ENCODE measurements around the gene TPBGL.
A peak's percentile ranks its signal among the peaks of the same experiment; 100 is the strongest.

Gene TPBGL, protein sequence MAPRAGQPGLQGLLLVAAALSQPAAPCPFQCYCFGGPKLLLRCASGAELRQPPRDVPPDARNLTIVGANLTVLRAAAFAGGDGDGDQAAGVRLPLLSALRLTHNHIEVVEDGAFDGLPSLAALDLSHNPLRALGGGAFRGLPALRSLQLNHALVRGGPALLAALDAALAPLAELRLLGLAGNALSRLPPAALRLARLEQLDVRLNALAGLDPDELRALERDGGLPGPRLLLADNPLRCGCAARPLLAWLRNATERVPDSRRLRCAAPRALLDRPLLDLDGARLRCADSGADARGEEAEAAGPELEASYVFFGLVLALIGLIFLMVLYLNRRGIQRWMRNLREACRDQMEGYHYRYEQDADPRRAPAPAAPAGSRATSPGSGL

DNA sequence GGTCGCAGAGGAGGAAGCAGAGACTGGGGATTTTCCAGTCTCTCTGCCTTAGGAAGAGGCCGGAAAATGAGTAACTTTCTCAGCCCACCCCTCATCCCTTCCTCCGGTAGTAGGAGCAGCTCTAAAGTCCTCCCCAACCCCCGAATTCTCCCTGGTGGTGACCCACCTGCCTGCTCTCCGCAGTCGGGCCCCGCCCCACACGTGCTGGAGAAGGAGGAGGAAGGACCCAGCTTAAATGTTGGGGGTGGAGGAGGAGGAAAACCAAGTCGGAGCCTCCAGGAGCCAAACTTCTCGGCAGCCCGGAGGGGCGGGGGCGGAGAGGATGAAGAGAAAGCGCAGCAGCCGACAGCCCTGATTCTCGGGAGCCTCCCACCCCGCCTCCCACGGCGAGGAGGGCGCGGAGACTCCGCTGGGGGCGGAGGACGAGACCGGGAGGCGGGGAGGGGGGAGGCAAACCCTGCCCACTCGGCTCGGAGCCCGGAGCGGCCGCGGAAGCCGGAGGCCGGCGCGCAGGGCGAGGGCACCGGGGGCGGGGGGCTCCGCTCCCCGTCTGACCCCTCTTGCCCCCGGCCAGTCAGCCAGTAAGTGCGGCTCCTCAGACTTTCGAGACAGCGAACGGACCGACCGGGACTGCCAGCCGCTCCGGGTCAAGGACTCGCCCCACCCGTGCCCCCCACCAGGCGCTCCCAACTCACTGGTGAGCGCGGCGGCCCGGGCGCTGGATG lies at the start of gene TPBGL:
TPBGL (plus strand) TSS at position 464 of the 725 bp plus-strand sequence. CDS start 276 bp downstream, outside the sequence.
- no peak for FAIRE-seq

GRCh38 chr11:75191330-75191717 lies 49.2 kb upstream of the TPBGL start:
- FAIRE-seq, result no peak

DNA sequence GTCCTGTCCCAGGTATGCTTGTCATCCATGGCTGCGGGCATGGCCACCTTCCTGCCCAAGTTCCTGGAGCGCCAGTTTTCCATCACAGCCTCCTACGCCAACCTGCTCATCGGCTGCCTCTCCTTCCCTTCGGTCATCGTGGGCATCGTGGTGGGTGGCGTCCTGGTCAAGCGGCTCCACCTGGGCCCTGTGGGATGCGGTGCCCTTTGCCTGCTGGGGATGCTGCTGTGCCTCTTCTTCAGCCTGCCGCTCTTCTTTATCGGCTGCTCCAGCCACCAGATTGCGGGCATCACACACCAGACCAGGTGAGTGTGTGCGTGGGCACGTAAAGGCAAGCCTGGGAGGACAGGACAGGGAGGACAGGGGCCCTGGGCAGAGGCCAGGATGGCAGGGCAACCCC lies 47.3 kb upstream of the TPBGL start:
- FAIRE-seq, result no peak

GRCh38 chr11:75193711-75194110 lies 46.9 kb upstream of the TPBGL start:
- no peak for FAIRE-seq

- no peak for FAIRE-seq
Observed at GRCh38 chr11:75194147-75194546, 46.4 kb upstream of the TPBGL start.

DNA sequence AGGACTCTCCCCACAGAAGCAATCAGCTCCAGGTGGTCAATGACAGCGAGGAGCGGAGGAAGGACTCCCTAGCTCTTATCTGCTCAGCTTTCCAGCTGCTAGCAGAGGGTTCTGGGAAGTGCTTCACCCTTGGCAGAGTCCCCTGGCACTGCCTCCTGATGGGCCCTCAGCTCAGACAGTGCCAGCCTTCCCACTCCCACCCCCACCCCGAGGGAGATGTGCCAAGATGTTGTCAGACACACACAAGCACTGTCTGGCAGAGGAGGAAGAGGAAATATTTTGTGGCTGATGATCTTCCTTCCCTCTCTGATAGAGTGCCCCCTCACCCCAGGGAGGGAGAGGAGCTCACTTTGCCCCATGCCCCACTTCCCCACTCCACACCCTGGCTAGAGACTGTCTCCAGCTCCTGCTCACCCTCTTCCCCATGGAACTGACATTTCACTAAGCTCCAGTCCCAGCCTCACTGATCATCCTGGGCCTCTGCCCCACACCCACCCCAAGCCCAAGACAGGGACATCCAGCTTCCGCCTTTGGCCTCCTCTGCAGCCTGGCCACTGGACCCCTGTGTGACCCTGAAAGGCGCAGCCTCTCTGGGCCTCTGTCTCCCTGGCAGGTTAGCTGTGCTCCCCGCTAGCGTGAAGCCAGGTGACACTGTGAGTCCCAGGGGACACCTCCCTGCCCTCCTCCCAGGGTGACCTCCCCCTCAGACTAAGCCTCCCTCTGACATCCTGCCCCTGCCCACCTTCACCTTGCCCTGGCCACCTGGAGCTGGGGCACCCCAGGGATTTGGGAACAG lies 45.2 kb upstream of the TPBGL start:
- no peak for FAIRE-seq

DNA sequence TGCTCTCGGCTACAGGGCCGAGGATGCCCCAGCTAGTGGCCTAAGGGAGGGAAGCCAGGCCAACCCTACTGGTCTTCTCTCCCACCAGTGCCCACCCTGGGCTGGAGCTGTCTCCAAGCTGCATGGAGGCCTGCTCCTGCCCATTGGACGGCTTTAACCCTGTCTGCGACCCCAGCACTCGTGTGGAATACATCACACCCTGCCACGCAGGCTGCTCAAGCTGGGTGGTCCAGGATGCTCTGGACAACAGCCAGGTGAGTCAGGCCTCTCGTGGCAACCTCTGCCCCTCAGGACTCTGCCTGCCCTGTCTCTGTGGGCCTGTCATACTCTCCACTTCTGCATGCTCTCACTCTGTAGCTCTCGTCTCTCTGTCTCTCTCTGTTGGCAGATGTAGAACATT lies 44.1 kb upstream of the TPBGL start:
- FAIRE-seq, result no peak

GRCh38 chr11:75197512-75198277 lies 42.9 kb upstream of the TPBGL start:
- FAIRE-seq, result no peak

- no peak for FAIRE-seq
Observed at GRCh38 chr11:75198278-75198973, 42.1 kb upstream of the TPBGL start.

DNA sequence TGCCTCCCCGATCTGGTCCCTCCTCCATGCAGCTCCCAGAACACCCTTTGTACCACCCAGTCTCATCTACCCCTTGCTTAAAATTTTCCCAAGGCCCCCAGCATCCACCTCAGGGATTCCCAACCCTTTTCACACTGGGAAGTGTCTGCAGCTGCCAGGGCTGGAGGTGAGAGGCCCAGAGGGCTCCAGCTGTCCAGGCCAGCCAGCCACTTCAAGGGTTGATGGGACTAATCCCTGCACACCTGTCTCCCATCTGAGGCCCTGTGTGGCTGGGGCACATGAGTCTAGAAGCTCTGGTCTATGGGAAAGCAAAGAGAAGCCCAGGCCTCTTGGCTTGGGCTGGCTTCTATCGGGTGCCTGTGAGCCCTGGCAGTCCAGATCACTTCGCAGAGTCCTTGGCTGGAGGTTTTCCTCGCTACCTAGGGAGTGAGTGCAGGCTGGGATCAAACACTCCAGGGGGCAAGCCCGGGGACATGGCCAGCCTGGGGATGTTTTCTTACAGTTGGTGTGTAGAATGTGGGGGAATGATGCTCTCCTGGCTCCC lies 41.1 kb upstream of the TPBGL start:
- FAIRE-seq, result no peak

DNA sequence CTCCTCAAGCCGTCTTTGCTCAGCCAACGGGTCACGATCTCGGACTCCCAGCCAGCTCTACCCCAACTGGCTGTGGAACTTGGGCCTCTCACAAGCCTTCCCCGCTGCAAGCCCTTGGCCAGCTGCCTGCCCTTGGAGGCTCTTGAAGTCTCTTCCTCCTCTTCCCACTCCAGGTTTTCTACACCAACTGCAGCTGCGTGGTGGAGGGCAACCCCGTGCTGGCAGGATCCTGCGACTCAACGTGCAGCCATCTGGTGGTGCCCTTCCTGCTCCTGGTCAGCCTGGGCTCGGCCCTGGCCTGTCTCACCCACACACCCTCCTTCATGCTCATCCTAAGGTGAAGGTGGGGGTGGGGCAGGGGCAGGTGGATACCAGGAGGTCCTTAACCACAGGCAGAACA lies 40.5 kb upstream of the TPBGL start:
- no peak for FAIRE-seq

- no peak for FAIRE-seq
Observed at GRCh38 chr11:75200531-75200930, 40.0 kb upstream of the TPBGL start.

GRCh38 chr11:75201771-75202170 lies 38.8 kb upstream of the TPBGL start:
- no peak for FAIRE-seq

DNA sequence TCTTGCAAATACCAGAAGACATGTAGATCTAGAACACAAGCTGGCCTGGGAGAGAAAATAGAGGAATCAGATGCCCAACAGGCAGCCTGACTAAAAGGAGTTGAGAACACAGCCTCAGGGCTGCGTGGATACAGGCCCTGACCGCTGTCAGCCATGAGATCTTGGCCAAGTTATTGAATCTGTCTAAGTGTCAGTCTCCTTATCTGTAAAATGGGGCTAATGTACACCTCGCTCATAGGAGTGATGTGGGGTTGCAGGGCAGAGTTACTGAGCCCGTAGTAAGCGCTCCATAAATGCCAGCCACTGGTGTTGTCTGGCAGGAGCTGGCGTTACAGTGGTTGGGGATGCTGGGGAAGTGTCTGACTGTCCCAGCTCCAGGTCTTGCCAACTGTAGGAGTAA lies 38.4 kb upstream of the TPBGL start:
- no peak for FAIRE-seq

DNA sequence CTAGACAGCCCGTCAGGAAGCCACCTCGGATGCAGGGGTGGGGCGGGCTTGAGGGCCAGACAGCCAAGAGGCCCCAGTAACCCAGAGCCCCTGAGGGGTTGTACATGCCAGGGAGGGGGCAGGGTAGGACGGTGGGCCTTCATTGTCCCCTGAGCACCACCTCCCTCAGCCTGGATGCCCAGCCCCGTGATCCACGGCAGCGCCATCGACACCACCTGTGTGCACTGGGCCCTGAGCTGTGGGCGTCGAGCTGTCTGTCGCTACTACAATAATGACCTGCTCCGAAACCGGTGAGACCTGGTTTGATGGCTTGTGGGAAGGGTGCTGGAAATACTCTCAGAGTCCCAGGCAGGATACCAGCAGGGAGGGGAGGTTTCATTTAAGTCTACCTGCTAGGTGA lies 37.4 kb upstream of the TPBGL start:
- no peak for FAIRE-seq

- FAIRE-seq, result no peak
Observed at GRCh38 chr11:75203641-75204011, 36.9 kb upstream of the TPBGL start.

- FAIRE-seq, result no peak
Observed at GRCh38 chr11:75204012-75204674, 36.4 kb upstream of the TPBGL start.

- FAIRE-seq, result peak; percentile 36
Observed at GRCh38 chr11:75204685-75205563, 35.6 kb upstream of the TPBGL start.

DNA sequence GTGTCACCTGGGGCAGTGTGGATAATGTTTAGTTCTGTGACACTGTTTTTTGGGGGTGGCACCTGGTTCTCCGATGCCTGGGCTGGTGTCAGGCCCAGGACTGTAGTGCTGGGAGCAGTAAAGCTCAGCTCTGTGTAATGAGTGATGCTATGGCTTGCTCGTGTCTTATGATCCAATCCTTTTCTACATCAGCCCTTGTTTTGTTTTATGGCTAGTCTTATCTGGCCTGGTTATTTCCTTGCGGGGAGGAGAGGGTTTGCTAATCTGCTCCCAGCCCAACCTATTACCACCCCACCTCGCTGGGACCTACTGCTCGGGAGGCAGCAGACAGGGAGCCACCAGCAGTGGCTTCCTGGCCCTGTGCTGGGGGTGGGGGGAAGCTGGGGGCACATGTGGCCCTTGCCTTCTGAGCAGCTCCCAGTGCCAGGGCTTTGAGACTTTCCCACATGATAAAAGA lies 35.0 kb upstream of the TPBGL start:
- no peak for FAIRE-seq

GRCh38 chr11:75208446-75208845 lies 32.1 kb upstream of the TPBGL start:
- no peak for FAIRE-seq

Data from islet of Langerhans (tissue), 1 donor.